NT2/D1 (cell line): ENCODE data around the gene HOXB3.

Experiments used
- DNase-seq: peaks from one replicate; pipeline ENCODE4 v3.0.0-alpha.2; 2011; ENCODE audit warnings: low read depth, low spot score
- H3K27me3 ChIP-seq: 2 replicates; pipeline ENCODE4 v1.6.0; 2011; ENCODE audit warnings: mild to moderate bottlenecking; ENCODE audit not compliant: insufficient read length, insufficient read depth
- H3K36me3 ChIP-seq: 2 replicates; pipeline ENCODE4 v1.6.1; 2011; ENCODE audit warnings: mild to moderate bottlenecking, low read length, mixed read lengths; ENCODE audit not compliant: insufficient read depth, insufficient read length
- H3K4me1 ChIP-seq: 2 replicates; pipeline ENCODE4 v1.5.1; 2011; ENCODE audit not compliant: insufficient read depth, insufficient read length
- H3K4me3 ChIP-seq: 2 replicates; pipeline ENCODE4 v1.5.1; 2011; ENCODE audit warnings: low read depth; ENCODE audit not compliant: insufficient read length
- H3K9ac ChIP-seq: 2 replicates; pipeline ENCODE4 v1.6.0; 2011; ENCODE audit warnings: low read depth; ENCODE audit not compliant: insufficient read length
- H3K9me3 ChIP-seq: 2 replicates; pipeline ENCODE4 v1.5.1; 2011; ENCODE audit warnings: mild to moderate bottlenecking, low read length; ENCODE audit not compliant: insufficient read depth
- SUZ12 ChIP-seq: IDR thresholded peaks from 2 replicates; pipeline ENCODE4 v1.6.1; 2011; ENCODE audit not compliant: insufficient read length, insufficient read depth; ENCODE audit errors: extremely low read depth
- YY1 ChIP-seq: IDR thresholded peaks from 2 replicates; pipeline ENCODE4 v1.6.1; 2011; ENCODE audit not compliant: insufficient read length, insufficient read depth
- ZNF274 ChIP-seq: IDR thresholded peaks from 2 replicates; pipeline ENCODE4 v1.6.1; 2011; ENCODE audit warnings: mild to moderate bottlenecking, low read depth, low read length

Gene HOXB3

DNA sequence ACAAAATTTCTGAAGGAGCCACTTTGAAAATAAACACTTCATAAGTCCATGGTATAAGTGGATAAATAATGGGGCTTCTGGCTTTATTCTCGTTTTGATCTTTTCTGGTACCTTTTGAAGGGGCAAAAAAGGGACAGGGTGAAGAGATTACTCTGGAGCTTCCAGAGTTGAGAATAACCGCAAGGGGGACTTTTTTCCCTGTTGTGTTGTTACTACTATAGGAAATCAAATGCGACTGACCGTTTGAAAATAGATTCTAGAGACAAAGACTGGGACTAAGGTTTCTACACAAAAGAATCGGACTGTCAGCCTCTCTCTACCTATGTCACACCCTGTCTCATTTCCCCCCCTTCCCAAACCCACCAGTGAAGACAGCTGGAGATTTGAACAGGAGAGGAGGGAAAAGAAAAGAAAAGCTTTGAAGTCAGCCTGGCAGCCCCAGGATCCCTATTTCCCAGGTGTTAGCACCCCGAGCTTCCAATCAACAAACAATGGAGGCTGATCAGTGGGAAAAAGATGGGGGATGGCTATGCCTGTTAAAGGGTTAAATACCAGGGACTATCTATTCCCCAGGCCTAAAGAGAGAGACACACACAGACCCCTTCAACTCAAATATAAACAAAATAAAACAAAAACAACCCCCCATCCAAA is 20.2 kb downstream of the HOXB3 start:
- H3K9ac ChIP-seq = no peak overlapping the region
- no peak overlapping the region for H3K4me3 ChIP-seq
- H3K9me3 ChIP-seq = peaks cover 11% of the 10 kb centered on the region; the same call in 1 of the 2 replicates
- H3K36me3 ChIP-seq = no peaks in the 10 kb centered on the region
- DNase-seq = no peak
- peaks cover 2% of the 10 kb centered on the region for H3K4me1 ChIP-seq
- peaks cover 100% of the 10 kb centered on the region for H3K27me3 ChIP-seq
- no peak for TF ChIP-seq YY1
- TF ChIP-seq SUZ12 = no peak
- no peak for TF ChIP-seq ZNF274

DNA sequence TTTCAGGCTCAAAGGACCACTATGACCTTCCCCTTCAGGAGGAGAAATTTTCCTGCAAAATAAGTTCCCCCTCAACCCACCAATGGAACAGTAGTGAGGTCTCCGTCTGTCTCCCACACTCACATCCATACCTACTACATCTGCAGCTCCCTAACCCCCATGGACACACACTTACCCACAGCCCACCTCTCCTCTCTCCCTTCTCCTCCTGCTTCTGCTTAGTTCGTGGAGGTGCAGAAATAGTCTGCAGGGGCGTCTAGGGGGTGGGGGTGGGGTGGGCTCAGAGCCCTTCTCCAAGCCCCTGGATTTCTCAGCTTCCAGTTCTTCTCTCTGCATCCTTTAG is 20.8 kb downstream of the HOXB3 start:
- no peak overlapping the region for H3K9ac ChIP-seq
- peaks cover 2% of the 10 kb centered on the region for H3K4me1 ChIP-seq
- no peak for DNase-seq
- H3K4me3 ChIP-seq = no peak overlapping the region
- peaks cover 100% of the 10 kb centered on the region for H3K27me3 ChIP-seq
- TF ChIP-seq SUZ12 = no peak
- no peak for TF ChIP-seq YY1
- no peak for TF ChIP-seq ZNF274
- peaks cover 11% of the 10 kb centered on the region; the same call in 1 of the 2 replicates for H3K9me3 ChIP-seq
- no peaks in the 10 kb centered on the region for H3K36me3 ChIP-seq

GRCh38 chr17:48568499-48569239 is 21.4 kb downstream of the HOXB3 start:
- H3K27me3 ChIP-seq = peaks cover 100% of the 10 kb centered on the region
- H3K4me1 ChIP-seq = peaks cover 2% of the 10 kb centered on the region
- H3K9me3 ChIP-seq = peaks cover 11% of the 10 kb centered on the region; the same call in 1 of the 2 replicates
- DNase-seq = no peak
- no peak overlapping the region for H3K4me3 ChIP-seq
- H3K36me3 ChIP-seq = no peaks in the 10 kb centered on the region
- no peak overlapping the region for H3K9ac ChIP-seq
- no peak for TF ChIP-seq ZNF274
- TF ChIP-seq YY1 = no peak
- no peak for TF ChIP-seq SUZ12

GRCh38 chr17:48567646-48568354 is 22.2 kb downstream of the HOXB3 start:
- H3K36me3 ChIP-seq = no peaks in the 10 kb centered on the region
- DNase-seq = no peak
- H3K4me3 ChIP-seq = no peak overlapping the region
- peaks cover 2% of the 10 kb centered on the region for H3K4me1 ChIP-seq
- H3K27me3 ChIP-seq = peaks cover 100% of the 10 kb centered on the region
- H3K9ac ChIP-seq = no peak overlapping the region
- H3K9me3 ChIP-seq = peaks cover 11% of the 10 kb centered on the region; the same call in 1 of the 2 replicates
- TF ChIP-seq ZNF274 (no peak), SUZ12 (no peak), YY1 (no peak)

- H3K36me3 ChIP-seq = no peaks in the 10 kb centered on the region
- H3K27me3 ChIP-seq = peaks cover 100% of the 10 kb centered on the region
- peaks cover 2% of the 10 kb centered on the region for H3K4me1 ChIP-seq
- H3K4me3 ChIP-seq = no peak overlapping the region
- DNase-seq = no peak
- no peak overlapping the region for H3K9ac ChIP-seq
- peaks cover 11% of the 10 kb centered on the region; the same call in 1 of the 2 replicates for H3K9me3 ChIP-seq
- no peak for TF ChIP-seq SUZ12
- no peak for TF ChIP-seq ZNF274
- TF ChIP-seq YY1 = no peak
These were observed 22.8 kb downstream of the HOXB3 start for GRCh38 chr17:48567209-48567608.

DNA sequence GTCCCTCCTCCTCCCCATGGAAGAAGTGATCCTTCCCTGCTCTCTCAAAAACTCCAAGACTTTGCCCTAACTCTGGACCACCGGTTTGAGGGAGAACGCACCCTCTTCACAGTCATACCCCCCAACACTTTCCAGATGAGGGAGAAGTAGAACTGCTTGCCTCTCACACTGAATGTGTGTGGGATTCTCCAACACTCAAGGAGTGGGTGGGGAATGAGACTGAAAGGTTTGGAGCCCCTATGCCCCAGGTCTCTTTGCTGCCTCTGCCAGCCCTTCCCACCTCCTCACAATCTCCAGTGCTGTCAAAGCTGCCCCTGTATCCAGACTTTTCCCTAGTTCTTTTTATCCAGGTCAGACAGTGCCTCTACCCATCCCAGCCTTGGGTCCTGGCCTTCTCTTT is 23.3 kb downstream of the HOXB3 start:
- Histone ChIP-seq H3K9ac (no peak overlapping the region), H3K4me3 (no peak overlapping the region), H3K4me1 (peaks cover 2% of the 10 kb centered on the region), H3K36me3 (no peaks in the 10 kb centered on the region), H3K27me3 (peaks cover 100% of the 10 kb centered on the region), H3K9me3 (peaks cover 11% of the 10 kb centered on the region; the same call in 1 of the 2 replicates)
- no peak for DNase-seq
- TF ChIP-seq SUZ12 (no peak), YY1 (no peak), ZNF274 (no peak)

DNA sequence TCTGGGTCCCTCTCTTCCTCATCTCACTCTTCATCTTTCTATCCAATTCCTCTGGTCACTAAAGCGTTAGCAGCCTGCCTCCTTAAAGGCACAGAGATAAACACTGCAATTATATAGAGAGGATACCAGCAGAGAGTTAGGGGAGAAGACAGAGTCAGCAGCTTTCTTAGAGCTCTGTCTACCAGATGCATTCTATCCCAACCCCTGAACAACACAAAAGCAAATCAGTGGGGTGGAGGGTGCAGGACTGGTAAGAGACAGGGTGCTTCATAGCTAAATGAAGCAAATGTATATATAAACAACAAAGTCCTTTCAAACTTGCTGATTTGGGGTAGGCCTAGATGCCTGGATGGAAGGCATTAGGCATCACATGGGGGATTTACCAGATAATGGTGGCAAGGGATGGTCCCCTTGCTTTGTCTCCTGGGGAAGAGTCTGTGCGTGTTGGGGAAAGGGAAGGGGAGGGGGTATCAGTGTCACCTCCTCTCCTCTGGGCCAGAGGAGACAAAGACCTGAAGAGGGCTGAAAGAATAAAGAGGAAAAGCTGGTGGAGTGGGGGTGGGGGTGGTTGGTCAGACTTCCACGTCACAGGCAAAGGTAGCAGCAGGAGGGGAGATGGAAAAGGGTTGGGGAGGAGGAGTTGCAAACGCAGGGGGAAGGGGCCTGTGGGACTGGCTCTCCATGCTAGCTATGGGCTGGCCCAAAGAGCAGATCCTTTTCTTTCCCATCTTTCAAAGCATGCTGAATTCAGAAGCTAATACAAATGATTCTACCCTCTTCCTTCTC is 23.9 kb downstream of the HOXB3 start:
- TF ChIP-seq YY1 = no peak
- TF ChIP-seq ZNF274 = no peak
- no peak for TF ChIP-seq SUZ12
- no peak overlapping the region for H3K4me3 ChIP-seq
- no peak overlapping the region for H3K9ac ChIP-seq
- H3K4me1 ChIP-seq = peaks cover 2% of the 10 kb centered on the region
- H3K27me3 ChIP-seq = peaks cover 100% of the 10 kb centered on the region
- no peaks in the 10 kb centered on the region for H3K36me3 ChIP-seq
- peaks cover 11% of the 10 kb centered on the region; the same call in 1 of the 2 replicates for H3K9me3 ChIP-seq
- DNase-seq = no peak
